Subcutaneous adipose tissue (tissue), 4 donors: Measurements from ENCODE around the gene WNT9A. TPM values are rescaled to one million over a fixed set of nuclear protein-coding genes. Genes with fewer than 3 reads are reported as not detected.

Source experiments
- CTCF ChIP-seq: fragments of 450-650 bp; IDR thresholded peaks from one replicate; pipeline ENCODE4 v1.5.1; 2016; ENCODE audit warnings: low read depth, mild to moderate bottlenecking, control low read depth, antibody characterized with exemption, moderate library complexity
- small RNA-seq: library from RNA; depleted of rRNA; stranded (forward); fragments of <200 nt; gene quantifications from one replicate; pipeline ENCODE3, GENCODE V24; 2016
- total RNA-seq, 4 donors: library from RNA; depleted of rRNA; stranded (reverse); fragments of >200 nt; gene quantifications; one replicate each; pipeline ENCODE4 v1.1.0, GENCODE V29; 2016

Gene WNT9A
- total RNA-seq, 4 donors from 2014 or later = 0.17 to 0.88 (median 0.57) TPM; not detected in 1

GRCh38 chr1:227883641-227884301 lies 64.0 kb downstream of the WNT9A start:
- TF ChIP-seq CTCF = no peak

GRCh38 chr1:227883073-227883520 lies 64.6 kb downstream of the WNT9A start:
- TF ChIP-seq CTCF = no peak

- TF ChIP-seq CTCF = no peak
Observed at GRCh38 chr1:227880342-227880924, 67.3 kb downstream of the WNT9A start.

- TF ChIP-seq CTCF = no peak
Observed at GRCh38 chr1:227870366-227870765, 77.4 kb downstream of the WNT9A start.

GRCh38 chr1:227869851-227870305 lies 77.9 kb downstream of the WNT9A start:
- no peak for TF ChIP-seq CTCF

GRCh38 chr1:227869279-227869842 lies 78.4 kb downstream of the WNT9A start:
- no peak for TF ChIP-seq CTCF

Small RNA genes lying within 50 kb of the gene (small RNA-seq; reads per million reads assigned to genes)
- gene MIR5008 = not detected
- not detected for gene SEPT14P17

Other genes starting within 250 kb of the WNT9A start
- 10 to 100 TPM; 11.5 to 22.0 (median 12.4) TPM for gene JMJD4, start 212.6 kb downstream of the WNT9A start, total RNA-seq
- 10 to 100 TPM; 18.3 to 24.5 (median 22.6) TPM for gene SNAP47, start 212.5 kb downstream of the WNT9A start, total RNA-seq
- not detected for gene PRSS38, start 132.3 kb downstream of the WNT9A start, total RNA-seq
- gene WNT3A, start 59.1 kb upstream of the WNT9A start, total RNA-seq = not detected
- gene ARF1, start 134.8 kb upstream of the WNT9A start, total RNA-seq = 100 to 1,000 TPM; 227 to 245 (median 236) TPM
- gene C1orf35, start 155.4 kb upstream of the WNT9A start, total RNA-seq = 10 to 100 TPM in 2 of 4 donors, 1 to 10 TPM in 2; 2.8 to 19.2 (median 9.3) TPM
- 100 to 1,000 TPM in 1 of 4 donors, 10 to 100 TPM in 3; 45.3 to 102 (median 49.9) TPM for gene MRPL55, start 161.4 kb upstream of the WNT9A start, total RNA-seq
- gene GUK1, start 192.3 kb upstream of the WNT9A start, total RNA-seq = 100 to 1,000 TPM; 179 to 306 (median 285) TPM
- 1 to 10 TPM in 2 of 4 donors, under 1 TPM in 2; 0.68 to 3.0 (median 1.1) TPM for gene GJC2, start 202.0 kb upstream of the WNT9A start, total RNA-seq
- gene IBA57, start 217.9 kb upstream of the WNT9A start, total RNA-seq = 1 to 10 TPM; 2.8 to 9.0 (median 4.4) TPM